ENCODE data around the gene IST1. TPM values are rescaled to one million over a fixed set of nuclear protein-coding genes. Genes with fewer than 3 reads are reported as not detected.
A peak's percentile ranks its signal among the peaks of the same experiment; 100 is the strongest.

The IST1 gene
- total and polyA plus RNA-seq, 7 donors = 117 to 182 (median 166) TPM

GRCh38 chr16:71924710-71925109 lies 29.4 kb downstream of the IST1 start:
- H3K4me3 ChIP-seq = no peak overlapping the region
- H3K27ac ChIP-seq = no peak overlapping the region
- H3K9me3 ChIP-seq = no peaks in the 10 kb centered on the region
- no peak for DNase-seq
- TF ChIP-seq POLR2AphosphoS5 (IDR thresholded peaks at IDR 0.05) = no peak
- TF ChIP-seq CTCF (IDR thresholded peaks at IDR 0.05) = no peak
- no peak for TF ChIP-seq POLR2A (IDR thresholded peaks at IDR 0.05)
- TF ChIP-seq EP300 (IDR thresholded peaks at IDR 0.05) = no peak
- H3K36me3 ChIP-seq = peaks cover 40 to 87% (median 57%) of the 10 kb centered on the region in 4 donors
- intact Hi-C loops (cut with DNase I) = no loop called here
- peaks cover 0 to 43% (median 36%) of the 10 kb centered on the region in 4 donors for H3K4me1 ChIP-seq
- no peaks in the 10 kb centered on the region for H3K27me3 ChIP-seq
- 95% methylated on average over 2 of the region's 2 CpGs for WGBS, 2 donors

- no peaks in the 10 kb centered on the region for H3K27me3 ChIP-seq
- 12 to 44% methylated on average over 3 of the region's 3 CpGs for WGBS, 2 donors
- intact Hi-C loops (cut with DNase I) = loop anchor here (2.0 kb wide), 1 partner anchor 33 kb away; the partner anchor contains the start of gene IST1
Observed at GRCh38 chr16:71927383-71927782, 32.1 kb downstream of the IST1 start.

GRCh38 chr16:71927787-71928186 lies 32.5 kb downstream of the IST1 start:
- Histone ChIP-seq H3K27ac (peak overlapping the region; percentile 69 to 87 (median 74)), H3K4me1 (peaks cover 0 to 54% (median 44%) of the 10 kb centered on the region in 4 donors), H3K9me3 (no peaks in the 10 kb centered on the region), H3K27me3 (no peaks in the 10 kb centered on the region), H3K36me3 (peaks cover 23 to 56% (median 31%) of the 10 kb centered on the region in 4 donors), H3K4me3 (no peak overlapping the region)
- WGBS, 2 donors = 63 to 73% methylated on average over 5 of the region's 5 CpGs
- no peak for DNase-seq
- intact Hi-C loops (cut with DNase I) = loop anchor here (2.0 kb wide), 1 partner anchor 33 kb away; the partner anchor contains the start of gene IST1
- no peak for TF ChIP-seq POLR2A (IDR thresholded peaks at IDR 0.05)
- no peak for TF ChIP-seq EP300 (IDR thresholded peaks at IDR 0.05)
- no peak for TF ChIP-seq POLR2AphosphoS5 (IDR thresholded peaks at IDR 0.05)
- TF ChIP-seq CTCF (IDR thresholded peaks at IDR 0.05) = no peak

More at GRCh38 chr16:71927383-71927782, 32.1 kb downstream of the IST1 start:
- Histone ChIP-seq H3K9me3 (no peaks in the 10 kb centered on the region), H3K4me3 (no peak overlapping the region), H3K27ac (peak overlapping the region; percentile 69 to 87 (median 74)), H3K4me1 (peaks cover 0 to 54% (median 44%) of the 10 kb centered on the region in 4 donors), H3K36me3 (peaks cover 27 to 60% (median 35%) of the 10 kb centered on the region in 4 donors)
- TF ChIP-seq EP300 (IDR thresholded peaks at IDR 0.05) (no peak), POLR2AphosphoS5 (IDR thresholded peaks at IDR 0.05) (peak in 2 of 4 donors; percentile 29 to 46), CTCF (IDR thresholded peaks at IDR 0.05) (no peak), POLR2A (IDR thresholded peaks at IDR 0.05) (no peak)
- peak; percentile 86 for DNase-seq

- peak; percentile 82 for DNase-seq
- peak overlapping the region; percentile 69 to 87 (median 74) for H3K27ac ChIP-seq
- intact Hi-C loops (cut with DNase I) = no loop called here
- peak in 1 of 4 donors; percentile 53 for TF ChIP-seq EP300 (IDR thresholded peaks at IDR 0.05)
- no peak for TF ChIP-seq CTCF (IDR thresholded peaks at IDR 0.05)
- no peak for TF ChIP-seq POLR2A (IDR thresholded peaks at IDR 0.05)
- peak in 3 of 4 donors; percentile 64 to 77 (median 66) for TF ChIP-seq POLR2AphosphoS5 (IDR thresholded peaks at IDR 0.05)
- no peaks in the 10 kb centered on the region for H3K9me3 ChIP-seq
- H3K4me3 ChIP-seq = no peak overlapping the region
- peaks cover 12 to 46% (median 19%) of the 10 kb centered on the region in 4 donors for H3K36me3 ChIP-seq
- peaks cover 0 to 61% (median 46%) of the 10 kb centered on the region in 4 donors for H3K4me1 ChIP-seq
- WGBS, 2 donors = 71 to 77% methylated on average over 3 of the region's 3 CpGs
- H3K27me3 ChIP-seq = no peaks in the 10 kb centered on the region
Observed at GRCh38 chr16:71929048-71929447, 33.7 kb downstream of the IST1 start.

All from sigmoid colon (tissue), 7 donors.